Adrenal gland (tissue), 12 donors: ENCODE results near the gene RSU1. TPM values are rescaled to one million over a fixed set of nuclear protein-coding genes. Genes with fewer than 3 reads are reported as not detected.

Experiments
- DNase-seq, 7 donors: peaks; one replicate each; pipeline ENCODE4 v3.0.0-alpha.2; 2019 to 2020
- H3K27ac ChIP-seq, 5 donors: fragments of 200-600 bp; sonication (generic) in 4 of 5; 1 replicate in 3 of 5; 2 replicates in 2 of 5; pipeline versions ENCODE4 v1.5.1 to v1.8.0; 2016 to 2020; ENCODE audit warnings: mild to moderate bottlenecking in 1 of 5
- H3K27me3 ChIP-seq: fragments of 200-600 bp; 2 replicates; pipeline ENCODE4 v1.8.0; 2021
- H3K36me3 ChIP-seq, 2 donors: fragments of 200-600 bp; replicated peaks in 1 of 2; 1 replicate in 1 of 2; 2 replicates in 1 of 2; pipeline versions ENCODE4 v1.5.1 to v1.8.0; 2018 to 2022
- H3K4me1 ChIP-seq, 2 donors: fragments of 200-600 bp; replicated peaks in 1 of 2; 1 replicate in 1 of 2; 2 replicates in 1 of 2; pipeline versions ENCODE4 v1.5.1 to v1.8.0; 2018 to 2021
- H3K4me3 ChIP-seq, 4 donors: fragments of 200-600 bp; sonication (generic) in 3 of 4; one replicate each; pipeline ENCODE4 v1.5.1; 2016 to 2018
- H3K9me3 ChIP-seq, 3 donors: fragments of 200-600 bp; sonication (generic) in 1 of 3; replicated peaks in 1 of 3; 1 replicate in 2 of 3; 2 replicates in 1 of 3; pipeline versions ENCODE4 v1.5.1 to v1.8.0; 2016 to 2021
- POLR2A ChIP-seq, 2 donors: fragments of 450-650 bp; IDR thresholded peaks; one replicate each; pipeline ENCODE4 v1.6.1; 2017; ENCODE audit warnings: antibody characterized with exemption in 2 of 2, mild to moderate bottlenecking in 2 of 2, moderate library complexity in 1 of 2
- WGBS, 4 donors: extraction: QIAGEN DNeasy Blood & Tissue Kit in 2 of 4; methylation state at CpG; one replicate each; pipeline versions ENCODE4 v1.1.5 to v1.1.7; 2013 to 2017; 5-methylcytosine and 5-hydroxymethylcytosine counted together
- intact Hi-C, 2 donors: fragments of 100-400 bp; cut with DNase I; formaldehyde crosslinking; loops; one replicate each; pipeline versions ENCODE4 v1.14.1 to v1.15.0; 2022 to 2023
- polyA plus RNA-seq, 3 donors: library from polyadenylated mRNA; stranded (reverse); fragments of 200-250 nt in 2 of 3; fragments of 350-450 nt in 1 of 3; fragmentation: Illumina TruSeq in 1 of 3; extraction: RNeasy Lipid Tissue Mini Kit (QIAGEN cat#74804) in 1 of 3; gene quantifications; one replicate each; pipeline ENCODE4 v1.2.3, GENCODE V29; 2013 to 2014
- total RNA-seq, 9 donors: library from RNA; depleted of rRNA in 4 of 9; stranded (reverse); fragments of >200 nt in 4 of 9; fragments of 120-200 nt in 1 of 9; fragmentation: NEBNext Ultra II Directional in 1 of 9; extraction: Animal tissue kit (Norgen Biotek cat#: 25700) in 1 of 9; gene quantifications; one replicate each; pipeline versions ENCODE4 v1.1.0 to v1.2.4, GENCODE V29; 2013 to 2023
- TF ChIP-seq, protein P1 (sequence below), 6 experiments: fragments of 450-650 bp in 4 of 6; fragments of 200-600 bp in 2 of 6; sonication (generic) in 1 of 6; IDR thresholded peaks; 1 replicate in 5 of 6; 2 replicates in 1 of 6; pipeline versions ENCODE4 v1.5.1 to v1.8.0; 2016 to 2021; ENCODE audit warnings: antibody characterized with exemption in 6 of 6, mild to moderate bottlenecking in 2 of 6, moderate library complexity in 1 of 6
- donor health status: healthy with polysubstance abuse.
- donor health status: Bipolar disorder and iron deficiency.
- donor health status: DM: yes; HTN: yes; CAD: no.
- donor health status: DM: no; HTN: no; CAD: no.
- donor health status: DM: no; HTN: no; CAD: no.
- donor health status: DM: yes; HTN: yes; CAD: no.

Gene RSU1
- total and polyA plus RNA-seq, 12 donors, result 15.6 to 96.8 (median 41.7) TPM

DNA sequence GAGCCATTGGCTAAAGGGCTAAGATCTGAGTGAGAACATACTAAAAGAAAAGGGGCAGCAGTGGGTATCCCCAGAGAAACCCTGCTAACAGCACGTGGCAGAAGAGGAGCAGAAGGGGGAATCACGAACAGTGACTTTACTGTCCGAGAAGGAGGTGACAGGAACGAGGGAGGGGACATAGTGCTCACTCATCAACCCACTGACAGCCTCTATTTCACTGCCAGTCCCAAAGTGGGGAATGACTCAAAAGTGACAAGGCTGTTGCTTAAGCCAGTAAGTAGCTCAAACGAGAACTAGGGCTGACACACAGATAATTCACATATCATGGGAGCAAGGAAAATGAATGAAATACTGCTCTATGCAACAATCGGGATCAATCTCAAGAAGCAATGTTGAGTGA, 92.7 kb downstream of the RSU1 start:
- DNase-seq, result no peak
- Histone ChIP-seq H3K4me3 (no peak overlapping the region), H3K4me1 (no peaks in the 10 kb centered on the region), H3K9me3 (no peaks in the 10 kb centered on the region), H3K27ac (no peak overlapping the region), H3K27me3 (no peaks in the 10 kb centered on the region), H3K36me3 (no peaks in the 10 kb centered on the region)
- intact Hi-C loops, result no loop called here
- 75 to 83% (median 77%) methylated on average over 6 of the region's 6 CpGs for WGBS, 4 donors
- TF ChIP-seq POLR2A (IDR thresholded peaks at IDR 0.05), result no peak
- TF ChIP-seq, protein P1, sequence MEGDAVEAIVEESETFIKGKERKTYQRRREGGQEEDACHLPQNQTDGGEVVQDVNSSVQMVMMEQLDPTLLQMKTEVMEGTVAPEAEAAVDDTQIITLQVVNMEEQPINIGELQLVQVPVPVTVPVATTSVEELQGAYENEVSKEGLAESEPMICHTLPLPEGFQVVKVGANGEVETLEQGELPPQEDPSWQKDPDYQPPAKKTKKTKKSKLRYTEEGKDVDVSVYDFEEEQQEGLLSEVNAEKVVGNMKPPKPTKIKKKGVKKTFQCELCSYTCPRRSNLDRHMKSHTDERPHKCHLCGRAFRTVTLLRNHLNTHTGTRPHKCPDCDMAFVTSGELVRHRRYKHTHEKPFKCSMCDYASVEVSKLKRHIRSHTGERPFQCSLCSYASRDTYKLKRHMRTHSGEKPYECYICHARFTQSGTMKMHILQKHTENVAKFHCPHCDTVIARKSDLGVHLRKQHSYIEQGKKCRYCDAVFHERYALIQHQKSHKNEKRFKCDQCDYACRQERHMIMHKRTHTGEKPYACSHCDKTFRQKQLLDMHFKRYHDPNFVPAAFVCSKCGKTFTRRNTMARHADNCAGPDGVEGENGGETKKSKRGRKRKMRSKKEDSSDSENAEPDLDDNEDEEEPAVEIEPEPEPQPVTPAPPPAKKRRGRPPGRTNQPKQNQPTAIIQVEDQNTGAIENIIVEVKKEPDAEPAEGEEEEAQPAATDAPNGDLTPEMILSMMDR (IDR thresholded peaks at IDR 0.05), result no peak

DNA sequence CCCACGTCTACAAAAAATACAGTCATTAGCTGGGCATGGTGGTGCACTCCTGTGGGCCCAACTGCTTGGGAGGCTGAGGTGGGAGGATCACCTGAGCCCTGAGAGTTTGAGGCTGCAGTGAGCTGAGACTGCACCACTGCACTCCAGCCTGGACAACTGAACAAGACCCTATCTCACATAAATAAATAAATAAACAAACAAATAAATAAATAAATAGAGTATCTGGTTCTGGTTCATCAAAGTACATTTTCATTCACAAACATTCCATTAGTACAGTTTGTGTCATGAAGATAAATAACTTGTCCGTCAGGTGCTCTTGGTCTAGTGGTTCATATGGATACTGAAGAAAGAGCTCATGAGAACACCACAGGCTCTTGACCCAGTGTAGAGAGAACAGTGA, 96.4 kb downstream of the RSU1 start:
- TF ChIP-seq, protein P1 (IDR thresholded peaks at IDR 0.05), result no peak
- no peak for TF ChIP-seq POLR2A (IDR thresholded peaks at IDR 0.05)
- 94 to 100% (median 97%) methylated on average over 2 of the region's 2 CpGs for WGBS, 4 donors
- no peak for DNase-seq
- Histone ChIP-seq H3K27ac (no peak overlapping the region), H3K36me3 (no peaks in the 10 kb centered on the region), H3K27me3 (no peaks in the 10 kb centered on the region), H3K9me3 (no peaks in the 10 kb centered on the region), H3K4me1 (no peaks in the 10 kb centered on the region), H3K4me3 (no peak overlapping the region)
- intact Hi-C loops, result no loop called here

DNA sequence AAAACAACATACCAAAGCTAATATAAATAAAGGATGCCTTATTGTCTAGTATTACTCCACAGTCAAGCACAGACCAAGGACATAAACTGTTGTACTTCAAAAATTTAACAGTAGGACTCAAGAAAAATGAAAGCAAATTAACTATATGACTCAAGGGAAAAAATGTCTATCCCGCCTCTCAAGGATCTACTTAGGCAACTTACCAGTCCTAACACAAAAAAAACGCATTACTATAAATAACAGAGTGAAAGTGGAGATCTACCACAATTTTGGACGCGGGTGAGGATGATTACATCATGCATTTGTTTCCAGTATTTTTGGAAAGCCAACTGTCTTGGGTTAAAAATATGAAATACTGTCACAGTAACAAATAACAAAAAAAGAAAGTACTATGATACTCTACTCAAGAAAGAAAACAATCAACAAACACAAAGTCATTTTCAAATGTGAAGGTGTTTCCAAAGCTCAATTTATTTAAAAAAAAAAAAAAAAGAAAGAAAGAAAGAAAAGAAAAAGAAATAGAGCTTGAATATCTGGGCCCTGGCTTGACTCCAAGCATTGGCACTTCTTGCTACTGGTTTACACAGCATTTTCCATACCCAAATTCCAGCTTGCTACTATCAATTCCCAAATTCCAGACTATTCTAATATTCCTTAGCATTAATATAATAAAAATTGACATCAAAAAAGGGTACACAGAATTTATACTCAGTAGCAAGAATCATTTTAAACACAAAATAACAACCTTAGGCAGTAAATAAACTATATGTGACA, 99.4 kb downstream of the RSU1 start:
- 50 to 88% (median 84%) methylated on average over 4 of the region's 4 CpGs for WGBS, 4 donors
- H3K27me3 ChIP-seq, result no peaks in the 10 kb centered on the region
- intact Hi-C loops, result no loop called here
- no peak overlapping the region for H3K4me3 ChIP-seq
- H3K27ac ChIP-seq, result no peak overlapping the region
- no peaks in the 10 kb centered on the region for H3K9me3 ChIP-seq
- no peak for DNase-seq
- TF ChIP-seq, protein P1 (IDR thresholded peaks at IDR 0.05), result no peak
- TF ChIP-seq POLR2A (IDR thresholded peaks at IDR 0.05), result no peak
- H3K36me3 ChIP-seq, result no peaks in the 10 kb centered on the region
- no peaks in the 10 kb centered on the region for H3K4me1 ChIP-seq

DNA sequence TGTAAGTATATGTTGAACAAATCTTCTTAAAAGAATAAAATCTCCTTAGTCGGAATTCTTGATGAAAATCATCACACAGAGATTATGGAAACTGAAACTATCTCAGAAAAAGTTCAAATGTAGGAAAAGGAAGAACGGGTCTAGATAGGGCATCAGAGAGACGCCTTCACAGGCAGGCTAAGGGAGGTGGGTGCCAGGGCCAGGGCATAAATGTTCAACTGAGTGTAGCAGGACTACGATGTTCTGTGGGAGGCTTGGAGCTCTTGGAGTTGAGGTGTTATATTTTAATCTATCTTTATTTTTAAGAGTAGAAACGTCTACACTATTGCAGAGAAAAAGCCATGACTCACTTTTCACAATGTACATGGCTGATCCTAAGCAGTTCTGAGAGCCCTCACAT, 101.2 kb downstream of the RSU1 start:
- no peak overlapping the region for H3K27ac ChIP-seq
- no peaks in the 10 kb centered on the region for H3K36me3 ChIP-seq
- H3K4me1 ChIP-seq, result no peaks in the 10 kb centered on the region
- no peak overlapping the region for H3K4me3 ChIP-seq
- WGBS, 4 donors, result 82 to 94% (median 91%) methylated on average over 5 of the region's 5 CpGs
- no peak for DNase-seq
- TF ChIP-seq, protein P1 (IDR thresholded peaks at IDR 0.05), result no peak
- no peak for TF ChIP-seq POLR2A (IDR thresholded peaks at IDR 0.05)
- intact Hi-C loops, result no loop called here
- no peaks in the 10 kb centered on the region for H3K9me3 ChIP-seq
- no peaks in the 10 kb centered on the region for H3K27me3 ChIP-seq
